ENCODE results near the gene PDCD2L. TPM values are rescaled to one million over a fixed set of nuclear protein-coding genes. Genes with fewer than 3 reads are reported as not detected.

Gene PDCD2L
- total and polyA plus RNA-seq, 9 of the 15 experiments (the other 6 are each of a cell fraction or from before 2014, with no cell fraction given): 12.1 to 68.5 (median 56.3) TPM

DNA sequence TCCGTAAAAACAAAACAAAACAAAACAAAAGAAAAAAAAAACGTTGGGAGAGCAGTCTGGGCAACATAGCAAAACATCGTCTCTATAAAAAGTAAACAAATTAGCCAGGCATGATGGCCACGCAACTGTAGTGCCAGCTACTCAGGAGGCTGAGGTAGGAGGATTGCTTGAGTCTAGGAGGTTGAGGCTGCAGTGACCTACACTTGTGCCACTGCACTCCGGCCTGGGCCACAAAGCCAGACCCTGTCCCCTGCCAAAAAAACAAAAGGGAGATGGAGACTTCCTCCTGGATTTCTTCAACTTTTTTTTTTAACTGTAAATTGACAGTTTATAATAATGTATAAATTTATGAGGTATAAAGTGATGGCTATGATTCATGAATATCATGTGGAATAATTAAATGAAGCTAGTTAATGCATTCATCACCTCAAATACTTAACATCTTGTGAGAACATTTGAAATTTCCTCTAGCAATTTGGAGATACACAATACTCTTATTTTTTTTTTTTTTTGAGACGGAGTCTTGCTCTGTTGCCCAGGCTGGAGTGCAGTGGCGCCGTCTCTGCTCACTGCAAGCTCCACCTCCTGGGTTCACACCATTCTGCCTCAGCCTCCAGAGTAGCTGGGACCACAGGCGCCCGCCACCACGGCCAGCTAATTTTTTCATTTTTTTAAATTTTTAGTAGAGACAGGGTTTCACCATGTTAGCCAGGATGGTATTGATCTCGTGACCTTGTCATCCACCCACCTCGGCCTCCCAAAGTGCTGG is 1.9 kb downstream of the PDCD2L start:
- Histone ChIP-seq H3K9me3 (replicated peaks; ENCODE audit: control insufficient read depth, insufficient read depth, low read depth, low read length) (no peaks in the 10 kb centered on the region), H3K27me3 (ENCODE audit: control insufficient read depth in 2 of 2, insufficient read depth in 2 of 2, low read length in 2 of 2) (no peaks in the 10 kb centered on the region), H2AFZ (ENCODE audit: low read depth, low read length) (no peak overlapping the region), H3K36me3 (ENCODE audit: control insufficient read depth, insufficient read depth, low read length) (peaks cover 42% of the 10 kb centered on the region), H3K9me1 (ENCODE audit: control insufficient read depth, insufficient read depth, low read length) (no peaks in the 10 kb centered on the region), H3K79me2 (ENCODE audit: control insufficient read depth, insufficient read depth, low read length) (peaks cover 57% of the 10 kb centered on the region), H3K4me2 (ENCODE audit: insufficient read depth, low read length) (0 out of 2 replicates have a peak overlapping the region, but pooled peaks have one; percentile 28), H3K4me3 (peak overlapping the region; percentile 83; the same call in 1 of the 2 replicates), H3K4me1 (replicated peaks in 1 of 2; ENCODE audit: control insufficient read depth in 2 of 2, insufficient read depth in 2 of 2, low read length in 2 of 2) (peaks cover 2 to 23% of the 10 kb centered on the region in 2 experiments; a peak in 3 of 5 replicates), H3K27ac (ENCODE audit: extremely low read depth, low read depth, low read length) (no peak overlapping the region), H4K20me1 (replicated peaks; ENCODE audit: control insufficient read depth, insufficient read depth, low read length) (no peaks in the 10 kb centered on the region), H3K9ac (ENCODE audit: insufficient read depth in 1 of 2, low read depth in 2 of 2, low read length in 2 of 2) (peak overlapping the region in 1 of 2 experiments; percentile 82; a peak in 2 of 4 replicates)
- ChIA-PET CTCF (ENCODE audit: low intra/inter-chr PET ratio) (no interaction called here), POLR2A (interaction anchor here (0.6 to 0.7 kb wide), 2 partner anchors 29 to 511 kb away, joined by 3 to 4 read pairs; no protein-coding TSS in a partner anchor)
- DNase-seq (ENCODE audit: extremely low read depth in 1 of 4, low spot score in 3 of 4): no peak
- no peak for FAIRE-seq
- 81% methylated on average over 11 of the region's 13 CpGs for WGBS (ENCODE audit: insufficient coverage, low coverage, missing lambda C conversion rate)
- intact Hi-C loops (cut with micrococcal nuclease): loop anchor here (2.0 kb wide), 1 partner anchor 47 kb away; no protein-coding TSS in a partner anchor
- in situ Hi-C loops (cut with MboI): no loop called here
- no peak for ATAC-seq
- TF ChIP-seq CBFA2T2 (conservative IDR thresholded peaks at IDR 0.05) (no peak), NR2F6 (CRISPR knock-in tag; IDR thresholded peaks at IDR 0.05) (no peak), C11orf30 (IDR thresholded peaks at IDR 0.05; ENCODE audit: low read depth) (no peak), ZNF644 (tag; IDR thresholded peaks at IDR 0.05; ENCODE audit: low read depth) (no peak), POLR2AphosphoS5 (IDR thresholded peaks at IDR 0.05; ENCODE audit: control insufficient read depth, insufficient read depth, low read depth, low read length) (no peak), DDX20 (tag; IDR thresholded peaks at IDR 0.05; ENCODE audit: low read depth) (no peak)
- BruUV-seq (replicated peaks): TSS peak; percentile 25

Data from K562 (cell line).